Karpas-422 (cell line): Measurements from ENCODE around the gene MAFB. TPM values are rescaled to one million over a fixed set of nuclear protein-coding genes. Genes with fewer than 3 reads are reported as not detected.

Experiments used
- DNase-seq: peaks from one replicate; pipeline ENCODE4 v3.0.0-alpha.2; 2015
- H2AFZ ChIP-seq: fragments of 200-600 bp; sonication (generic); 2 replicates; pipeline ENCODE4 v1.6.1; 2014; ENCODE audit warnings: antibody characterized with exemption, low read length, mixed read lengths
- H3K27ac ChIP-seq: fragments of 200-600 bp; sonication (generic); 2 replicates; pipeline ENCODE4 v1.5.1; 2014; ENCODE audit warnings: mild to moderate bottlenecking, low read length, moderate library complexity
- H3K27me3 ChIP-seq: fragments of 200-600 bp; sonication (generic); 2 replicates; pipeline ENCODE4 v1.6.1; 2014; ENCODE audit warnings: low read length, mixed read lengths
- H3K36me3 ChIP-seq: fragments of 200-600 bp; sonication (generic); 2 replicates; pipeline ENCODE4 v1.6.1; 2014; ENCODE audit warnings: low read length, mixed read lengths; ENCODE audit not compliant: insufficient read depth
- H3K4me1 ChIP-seq: fragments of 200-600 bp; sonication (generic); 2 replicates; pipeline ENCODE4 v1.6.1; 2014; ENCODE audit warnings: mild to moderate bottlenecking, low read length, mixed read lengths
- H3K4me2 ChIP-seq: fragments of 200-600 bp; sonication (generic); 2 replicates; pipeline ENCODE4 v1.6.1; 2014; ENCODE audit warnings: low read length, low read depth, mild to moderate bottlenecking; ENCODE audit not compliant: poor library complexity, severe bottlenecking
- H3K4me3 ChIP-seq: fragments of 200-600 bp; sonication (generic); 2 replicates; pipeline ENCODE4 v1.5.1; 2014; ENCODE audit warnings: mild to moderate bottlenecking, antibody characterized with exemption, low read length, mixed read lengths
- H3K79me2 ChIP-seq: fragments of 200-600 bp; sonication (generic); 2 replicates; pipeline ENCODE4 v1.6.1; 2014; ENCODE audit warnings: mild to moderate bottlenecking, low read length, mixed read lengths
- H3K9ac ChIP-seq: fragments of 200-600 bp; sonication (generic); 2 replicates; pipeline ENCODE4 v1.6.0; 2014; ENCODE audit warnings: low read length
- H3K9me2 ChIP-seq: fragments of 200-600 bp; sonication (generic), shearing (Covaris generic); replicated peaks from 2 replicates; pipeline ENCODE4 v1.6.0; 2014; ENCODE audit warnings: mild to moderate bottlenecking, low read length, moderate library complexity; ENCODE audit not compliant: insufficient read depth
- H3K9me3 ChIP-seq: fragments of 300-700, 200-600 bp; sonication (generic); 2 replicates; pipeline ENCODE4 v1.6.1; 2014; ENCODE audit warnings: low read length, mixed read lengths
- H4K20me1 ChIP-seq: fragments of 200-600 bp; sonication (generic); 2 replicates; pipeline ENCODE4 v1.6.1; 2014; ENCODE audit warnings: mild to moderate bottlenecking, antibody characterized with exemption, low read length, low read depth; ENCODE audit not compliant: insufficient read depth
- total RNA-seq: library from RNA; depleted of rRNA; stranded (reverse); fragments of >200 nt; shearing (Covaris generic); gene quantifications from 2 replicates; pipeline ENCODE4 v1.2.3, GENCODE V29; 2014; ENCODE audit warnings: low replicate concordance

Gene MAFB
- total RNA-seq, 1 experiment from 2014 or later, result not detected

- Histone ChIP-seq H3K4me3 (no peak overlapping the region), H3K9ac (no peak overlapping the region), H3K79me2 (no peaks in the 10 kb centered on the region), H3K27ac (no peak overlapping the region), H3K4me1 (peaks cover 10% of the 10 kb centered on the region), H3K27me3 (no peaks in the 10 kb centered on the region), H3K9me3 (no peaks in the 10 kb centered on the region), H2AFZ (no peak overlapping the region), H3K36me3 (no peaks in the 10 kb centered on the region), H4K20me1 (no peaks in the 10 kb centered on the region), H3K9me2 (no peaks in the 10 kb centered on the region), H3K4me2 (no peak overlapping the region)
- DNase-seq, result no peak
These were observed 21.5 kb downstream of the MAFB start for GRCh38 chr20:40667503-40667902.

GRCh38 chr20:40666336-40666735, 22.7 kb downstream of the MAFB start:
- no peak overlapping the region for H3K4me3 ChIP-seq
- H3K27ac ChIP-seq, result no peak overlapping the region
- H3K9ac ChIP-seq, result no peak overlapping the region
- no peak overlapping the region for H2AFZ ChIP-seq
- no peaks in the 10 kb centered on the region for H3K79me2 ChIP-seq
- H3K4me2 ChIP-seq, result no peak overlapping the region
- H3K9me3 ChIP-seq, result no peaks in the 10 kb centered on the region
- DNase-seq, result no peak
- H3K27me3 ChIP-seq, result no peaks in the 10 kb centered on the region
- peaks cover 10% of the 10 kb centered on the region for H3K4me1 ChIP-seq
- no peaks in the 10 kb centered on the region for H3K9me2 ChIP-seq
- no peaks in the 10 kb centered on the region for H3K36me3 ChIP-seq
- H4K20me1 ChIP-seq, result no peaks in the 10 kb centered on the region

DNA sequence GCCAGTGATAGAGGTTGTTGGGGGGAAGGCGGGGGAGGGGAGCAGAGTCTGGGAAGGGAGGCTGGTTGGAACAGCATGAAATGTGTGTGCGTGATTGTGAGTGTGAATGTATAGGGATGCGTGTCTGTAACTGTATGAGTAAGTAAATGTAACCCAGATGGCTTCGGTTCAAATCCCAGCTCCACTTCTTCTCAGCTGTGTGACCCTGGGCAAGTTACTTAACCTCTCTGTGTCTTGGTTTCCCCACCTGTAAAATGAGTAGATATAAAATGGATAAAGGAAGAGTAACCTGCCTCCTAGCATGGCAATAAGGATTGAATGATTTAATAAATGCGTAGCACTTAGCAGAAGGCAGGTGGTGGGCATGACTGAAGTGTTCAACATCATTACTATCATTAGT, 24.1 kb downstream of the MAFB start:
- H3K4me2 ChIP-seq, result no peak overlapping the region
- no peaks in the 10 kb centered on the region for H4K20me1 ChIP-seq
- no peak overlapping the region for H3K9ac ChIP-seq
- H2AFZ ChIP-seq, result no peak overlapping the region
- H3K27me3 ChIP-seq, result no peaks in the 10 kb centered on the region
- no peaks in the 10 kb centered on the region for H3K79me2 ChIP-seq
- no peaks in the 10 kb centered on the region for H3K9me2 ChIP-seq
- no peak for DNase-seq
- no peak overlapping the region for H3K27ac ChIP-seq
- no peaks in the 10 kb centered on the region for H3K9me3 ChIP-seq
- H3K36me3 ChIP-seq, result no peaks in the 10 kb centered on the region
- H3K4me3 ChIP-seq, result no peak overlapping the region
- H3K4me1 ChIP-seq, result peaks cover 10% of the 10 kb centered on the region

DNA sequence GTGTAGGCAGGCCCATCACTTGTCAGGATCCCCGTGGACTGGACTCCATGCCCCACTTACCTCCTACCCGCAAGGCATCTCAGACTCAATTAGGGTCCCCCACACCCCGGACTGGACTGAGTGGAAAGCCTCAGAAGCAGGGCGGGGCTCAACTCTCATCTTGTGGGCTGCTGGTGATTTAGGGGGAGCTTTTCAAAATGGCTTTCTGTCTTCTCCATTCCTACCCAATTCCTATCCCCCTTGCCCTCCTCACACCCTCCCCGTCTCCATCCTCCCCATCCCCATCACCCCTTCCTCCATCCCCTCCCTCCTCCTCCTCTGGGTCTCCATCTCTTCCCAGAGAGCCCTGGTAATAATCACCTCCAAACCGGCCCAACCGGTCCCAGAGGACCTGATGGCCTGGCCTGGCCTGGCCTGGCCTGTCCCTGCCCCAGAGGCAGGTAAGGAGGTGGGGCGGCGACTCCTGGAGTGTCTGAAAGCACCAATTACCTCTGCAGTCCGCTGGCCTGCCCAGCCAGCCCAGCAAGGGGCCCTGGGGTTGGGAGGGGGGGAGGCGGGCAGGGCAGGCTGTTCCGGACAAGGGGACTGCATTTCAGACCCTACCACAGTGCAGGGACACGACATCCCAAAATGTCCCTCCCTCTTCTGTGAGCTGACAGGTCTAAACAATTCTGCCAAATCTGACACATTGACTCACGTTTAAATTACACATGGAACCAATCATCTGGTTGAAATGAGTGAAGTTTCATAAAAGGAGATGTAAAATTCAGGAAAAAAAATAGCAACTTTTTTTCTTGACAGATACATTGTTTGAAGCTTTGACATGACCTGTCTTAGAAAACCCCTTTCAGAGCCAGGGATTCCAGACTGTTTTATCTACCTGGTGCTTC, 24.8 kb downstream of the MAFB start:
- Histone ChIP-seq H3K4me2 (no peak overlapping the region), H3K79me2 (no peaks in the 10 kb centered on the region), H3K4me3 (no peak overlapping the region), H3K27ac (no peak overlapping the region), H3K9me2 (no peaks in the 10 kb centered on the region), H3K27me3 (no peaks in the 10 kb centered on the region), H4K20me1 (no peaks in the 10 kb centered on the region), H3K36me3 (no peaks in the 10 kb centered on the region), H3K9me3 (no peaks in the 10 kb centered on the region), H3K9ac (no peak overlapping the region), H3K4me1 (peaks cover 9% of the 10 kb centered on the region), H2AFZ (no peak overlapping the region)
- DNase-seq, result no peak

GRCh38 chr20:40663304-40663790, 25.7 kb downstream of the MAFB start:
- peaks cover under 1% of the 10 kb centered on the region for H3K4me1 ChIP-seq
- H3K27ac ChIP-seq, result no peak overlapping the region
- no peaks in the 10 kb centered on the region for H3K27me3 ChIP-seq
- H3K4me3 ChIP-seq, result no peak overlapping the region
- no peak overlapping the region for H2AFZ ChIP-seq
- H3K9me2 ChIP-seq, result no peaks in the 10 kb centered on the region
- H3K9ac ChIP-seq, result no peak overlapping the region
- DNase-seq, result no peak
- H3K79me2 ChIP-seq, result no peaks in the 10 kb centered on the region
- no peaks in the 10 kb centered on the region for H3K36me3 ChIP-seq
- no peaks in the 10 kb centered on the region for H3K9me3 ChIP-seq
- H4K20me1 ChIP-seq, result no peaks in the 10 kb centered on the region
- no peak overlapping the region for H3K4me2 ChIP-seq

DNA sequence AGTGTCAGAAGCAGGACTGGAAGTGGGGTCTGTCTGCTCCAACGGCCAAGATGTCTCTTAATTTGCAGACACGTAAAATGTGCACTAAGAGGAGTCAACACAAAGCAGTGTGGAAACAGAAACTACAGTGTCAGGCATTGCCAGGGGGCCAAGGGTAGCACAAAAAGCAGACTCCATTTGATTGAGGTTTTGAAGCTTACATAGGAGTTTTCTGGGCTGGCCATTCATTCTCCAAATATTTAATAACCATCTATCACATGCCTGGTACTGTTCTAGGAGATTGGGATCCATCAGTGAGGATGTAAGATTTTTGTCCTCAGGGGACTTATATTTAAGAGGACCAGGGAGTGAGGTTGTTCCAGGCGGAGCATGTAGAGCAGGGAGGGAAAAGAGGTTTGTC, 29.5 kb downstream of the MAFB start:
- Histone ChIP-seq H3K27me3 (no peaks in the 10 kb centered on the region), H3K9me2 (no peaks in the 10 kb centered on the region), H3K4me3 (no peak overlapping the region), H4K20me1 (no peaks in the 10 kb centered on the region), H3K4me2 (no peak overlapping the region), H2AFZ (no peak overlapping the region), H3K9me3 (no peaks in the 10 kb centered on the region), H3K27ac (no peak overlapping the region), H3K79me2 (no peaks in the 10 kb centered on the region), H3K4me1 (no peaks in the 10 kb centered on the region), H3K36me3 (no peaks in the 10 kb centered on the region), H3K9ac (no peak overlapping the region)
- DNase-seq, result no peak

- Histone ChIP-seq H3K27ac (no peak overlapping the region), H3K9me2 (no peaks in the 10 kb centered on the region), H3K4me3 (no peak overlapping the region), H3K9me3 (no peaks in the 10 kb centered on the region), H3K4me1 (no peaks in the 10 kb centered on the region), H3K9ac (no peak overlapping the region), H2AFZ (no peak overlapping the region), H4K20me1 (no peaks in the 10 kb centered on the region), H3K27me3 (no peaks in the 10 kb centered on the region), H3K79me2 (no peaks in the 10 kb centered on the region), H3K36me3 (no peaks in the 10 kb centered on the region), H3K4me2 (no peak overlapping the region)
- DNase-seq, result no peak
These were observed 30.5 kb downstream of the MAFB start for GRCh38 chr20:40658509-40658908.

DNA sequence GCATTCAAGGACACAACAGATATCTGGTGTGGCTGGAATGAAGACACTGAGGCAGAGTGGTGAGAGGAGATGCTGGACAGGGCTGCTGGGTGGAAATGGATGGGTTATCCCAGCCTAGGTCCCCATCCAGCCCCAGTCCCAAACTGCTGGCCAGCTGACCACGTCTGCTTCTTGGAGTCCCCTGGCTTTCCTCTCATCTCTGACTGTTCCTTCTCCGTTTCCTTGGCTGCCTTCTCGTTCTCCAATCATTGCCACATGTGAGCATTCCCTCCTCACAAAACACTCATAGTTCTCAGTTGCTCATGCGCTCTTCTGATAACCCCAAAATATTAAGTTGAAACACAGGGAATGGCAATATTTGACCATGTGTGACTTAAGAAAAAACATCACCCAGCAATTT, 31.5 kb downstream of the MAFB start:
- Histone ChIP-seq H3K36me3 (no peaks in the 10 kb centered on the region), H3K9me2 (no peaks in the 10 kb centered on the region), H3K4me1 (no peaks in the 10 kb centered on the region), H3K9ac (no peak overlapping the region), H3K27me3 (no peaks in the 10 kb centered on the region), H3K27ac (no peak overlapping the region), H3K4me2 (no peak overlapping the region), H2AFZ (no peak overlapping the region), H4K20me1 (no peaks in the 10 kb centered on the region), H3K4me3 (no peak overlapping the region), H3K79me2 (no peaks in the 10 kb centered on the region), H3K9me3 (no peaks in the 10 kb centered on the region)
- no peak for DNase-seq
